Activated CD4-positive, alpha-beta memory T cell treated with anti-CD3 and anti-CD28 coated beads for 36 hours (primary cell): ENCODE measurements around the gene RHOB. TPM values are rescaled to one million over a fixed set of nuclear protein-coding genes. Genes with fewer than 3 reads are reported as not detected.
"Not testable (repeated sequence)": the region's sequence is repeated elsewhere in the genome, so short reads cannot be mapped to it uniquely, and the experiment has no call there.

Experiments used
- CTCF ChIA-PET: fragments of 350-600 bp; sonication (Branson Sonifier 250); formaldehyde crosslinking; loops from one replicate; lab custom pipeline; 2021; ENCODE audit warnings: antibody characterized with exemption, inconsistent platforms; lab: Charles Lee
- POLR2A ChIA-PET: fragments of 350-600 bp; sonication (Branson Sonifier 250); formaldehyde crosslinking; loops from one replicate; lab custom pipeline; 2021; ENCODE audit warnings: antibody characterized with exemption; lab: Charles Lee
- DNase-seq: peaks from one replicate; pipeline ENCODE4 v3.0.0-alpha.2; 2020
- H3K27ac Mint-ChIP-seq: one replicate; pipeline ENCODE4 v1.8.0; 2021; ENCODE audit warnings: mixed read lengths
- H3K27me3 Mint-ChIP-seq: one replicate; pipeline ENCODE4 v1.8.0; 2021; ENCODE audit warnings: mixed read lengths
- H3K36me3 Mint-ChIP-seq: one replicate; pipeline ENCODE4 v1.8.0; 2021; ENCODE audit warnings: mixed read lengths
- H3K4me1 Mint-ChIP-seq: one replicate; pipeline ENCODE4 v1.8.0; 2021; ENCODE audit warnings: low read depth, mixed read lengths
- H3K4me3 Mint-ChIP-seq: one replicate; pipeline ENCODE4 v1.8.0; 2021; ENCODE audit warnings: mild to moderate bottlenecking, mixed read lengths
- H3K9me3 Mint-ChIP-seq: one replicate; pipeline ENCODE4 v1.8.0; 2021; ENCODE audit warnings: mixed read lengths
- intact Hi-C: fragments of 100-400 bp; cut with micrococcal nuclease; formaldehyde crosslinking; loops from one replicate; pipeline ENCODE4 v1.15.1; 2023
- total RNA-seq, 2 experiments: library from RNA; stranded (reverse); gene quantifications; one replicate each; pipeline ENCODE4 v1.2.3, GENCODE V29; 2021

RHOB gene
- total RNA-seq, 2 experiments from 2014 or later: 31.6 to 33.6 TPM

DNA sequence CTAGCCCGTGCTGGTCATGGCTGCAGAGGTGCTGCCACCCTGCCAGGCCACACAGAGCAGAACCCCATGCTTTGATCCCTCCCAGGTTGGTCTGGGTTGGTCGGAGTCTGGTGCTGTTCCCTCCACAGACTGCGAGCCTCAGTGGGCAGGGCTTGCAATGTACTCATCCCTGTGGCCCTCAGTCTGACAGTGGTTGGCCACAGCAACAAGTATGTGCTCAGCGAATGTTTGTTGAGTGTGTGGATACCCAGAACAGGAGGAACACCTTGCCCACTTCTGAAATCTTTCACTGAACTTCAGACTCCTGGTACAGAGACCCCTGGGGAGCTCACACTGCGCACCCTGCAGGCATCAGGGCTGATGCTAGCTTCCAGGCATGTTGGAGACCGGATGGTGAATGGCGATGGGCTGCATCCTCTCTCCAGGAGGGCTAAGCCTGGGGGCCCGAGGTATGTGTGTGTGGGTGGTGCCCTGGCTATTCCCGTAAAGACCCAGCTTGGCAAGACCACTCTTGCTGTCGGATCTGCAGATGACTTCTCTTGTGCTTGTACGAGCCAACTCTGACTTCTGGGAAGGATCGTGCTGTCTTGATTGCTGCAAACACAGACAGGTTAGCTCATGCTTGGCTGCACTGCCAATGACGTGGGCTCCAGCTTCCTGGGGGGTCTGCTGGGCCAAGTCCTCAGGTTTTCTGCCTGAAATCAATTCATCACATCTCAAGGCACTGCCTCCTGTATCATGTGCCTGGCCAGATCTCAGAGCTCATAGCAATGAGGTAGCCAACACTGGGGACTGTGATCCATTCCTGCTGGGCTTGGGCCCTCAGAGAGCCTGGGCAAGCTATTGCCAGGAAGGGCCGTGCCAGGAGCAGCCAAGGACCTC lies 43.7 kb downstream of the RHOB start:
- Mint-ChIP-seq H3K36me3 (no peaks in the 10 kb centered on the region), H3K9me3 (no peaks in the 10 kb centered on the region), H3K27me3 (no peaks in the 10 kb centered on the region), H3K27ac (no peak overlapping the region), H3K4me1 (no peaks in the 10 kb centered on the region), H3K4me3 (no peak overlapping the region)
- intact Hi-C loops: no loop called here
- DNase-seq: no peak
- ChIA-PET CTCF (no interaction called here), POLR2A (no interaction called here)

DNA sequence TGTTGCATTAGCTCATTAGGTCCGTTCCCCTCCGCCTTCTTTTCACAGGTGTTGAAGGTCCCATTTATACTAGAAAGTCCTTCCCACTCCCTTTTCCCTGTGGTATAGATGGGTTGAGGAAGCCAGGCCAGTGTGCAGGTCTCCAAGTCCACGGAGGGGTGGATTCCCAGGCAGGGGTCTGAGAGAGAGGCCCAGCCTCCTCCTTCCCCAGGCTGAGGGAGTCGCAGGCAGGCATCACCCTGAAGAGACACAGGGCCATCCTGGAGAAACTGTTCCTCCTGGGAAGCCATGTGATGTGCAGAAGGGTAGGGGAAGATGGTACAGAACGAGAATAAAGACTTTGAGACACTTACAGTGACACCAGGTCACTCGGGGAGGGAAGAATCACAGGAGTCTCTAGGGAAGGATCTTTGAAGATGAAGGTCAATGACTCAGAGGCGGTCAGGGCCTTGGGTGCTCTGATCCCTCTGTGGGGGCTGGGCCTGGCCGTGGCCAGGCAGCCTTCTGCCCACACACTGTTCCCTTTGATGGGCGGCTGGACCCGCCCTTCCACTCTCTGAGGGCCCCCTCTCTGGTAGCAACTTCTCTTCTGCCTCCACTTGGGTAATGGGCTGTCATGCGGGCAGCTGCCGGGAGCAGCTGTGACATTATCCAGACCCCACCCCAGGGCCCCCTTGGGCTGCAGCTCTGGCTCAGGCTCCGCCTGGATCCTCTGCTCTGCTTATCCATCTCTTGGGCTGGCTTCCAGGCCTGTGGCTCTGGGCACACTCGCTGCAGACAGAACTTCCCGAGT lies 45.1 kb downstream of the RHOB start:
- DNase-seq: no peak
- H3K9me3 Mint-ChIP-seq: no peaks in the 10 kb centered on the region
- CTCF ChIA-PET: no interaction called here
- no peak overlapping the region for H3K27ac Mint-ChIP-seq
- POLR2A ChIA-PET: no interaction called here
- no peaks in the 10 kb centered on the region for H3K27me3 Mint-ChIP-seq
- H3K36me3 Mint-ChIP-seq: no peaks in the 10 kb centered on the region
- intact Hi-C loops: no loop called here
- no peaks in the 10 kb centered on the region for H3K4me1 Mint-ChIP-seq
- H3K4me3 Mint-ChIP-seq: no peak overlapping the region

DNA sequence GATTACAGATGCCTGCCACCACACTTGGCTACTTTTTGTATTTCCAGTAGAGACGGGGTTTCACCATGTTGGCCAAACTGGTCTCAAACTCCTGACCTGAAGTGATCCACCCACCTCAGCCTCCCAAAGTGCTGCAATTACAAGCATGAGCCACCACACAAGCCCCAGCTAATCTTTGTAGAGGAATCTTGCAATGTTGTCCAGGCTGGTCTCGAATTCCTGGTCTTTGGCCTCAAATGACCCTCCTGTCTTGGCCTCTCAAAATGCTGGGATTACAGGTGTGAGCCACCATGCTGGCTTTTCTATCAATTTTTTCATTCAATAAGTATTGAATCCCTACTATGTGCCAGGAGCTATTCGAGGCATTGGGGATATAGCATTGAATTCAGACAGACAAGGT lies 46.2 kb downstream of the RHOB start:
- H3K4me1 Mint-ChIP-seq, H3K36me3 Mint-ChIP-seq, CTCF ChIA-PET, H3K4me3 Mint-ChIP-seq, intact Hi-C loops, H3K9me3 Mint-ChIP-seq, H3K27me3 Mint-ChIP-seq, POLR2A ChIA-PET, DNase-seq, H3K27ac Mint-ChIP-seq: not testable (repeated sequence)

DNA sequence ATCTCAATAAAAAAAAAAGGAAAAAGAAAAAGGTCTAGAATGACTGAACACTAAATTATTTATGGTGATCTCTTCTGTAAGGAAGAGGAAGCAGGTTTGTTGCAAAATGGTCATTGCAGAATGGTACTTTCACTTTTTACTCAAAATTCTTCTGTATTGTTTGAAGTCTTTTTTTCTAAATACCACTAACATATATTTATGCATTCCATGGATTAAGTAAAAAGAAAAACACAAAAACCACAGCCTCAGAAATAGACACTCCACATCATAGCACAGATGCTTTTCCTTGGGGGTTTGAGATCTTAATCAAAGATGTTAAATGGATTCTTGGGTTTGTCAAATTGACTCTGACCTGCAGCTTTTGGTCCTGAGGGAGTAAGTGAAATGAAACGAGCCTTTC lies 47.4 kb downstream of the RHOB start:
- CTCF ChIA-PET: no interaction called here
- no peaks in the 10 kb centered on the region for H3K4me1 Mint-ChIP-seq
- DNase-seq: no peak
- H3K36me3 Mint-ChIP-seq: no peaks in the 10 kb centered on the region
- intact Hi-C loops: no loop called here
- no peak overlapping the region for H3K4me3 Mint-ChIP-seq
- no peak overlapping the region for H3K27ac Mint-ChIP-seq
- H3K27me3 Mint-ChIP-seq: no peaks in the 10 kb centered on the region
- no peaks in the 10 kb centered on the region for H3K9me3 Mint-ChIP-seq
- POLR2A ChIA-PET: no interaction called here

DNA sequence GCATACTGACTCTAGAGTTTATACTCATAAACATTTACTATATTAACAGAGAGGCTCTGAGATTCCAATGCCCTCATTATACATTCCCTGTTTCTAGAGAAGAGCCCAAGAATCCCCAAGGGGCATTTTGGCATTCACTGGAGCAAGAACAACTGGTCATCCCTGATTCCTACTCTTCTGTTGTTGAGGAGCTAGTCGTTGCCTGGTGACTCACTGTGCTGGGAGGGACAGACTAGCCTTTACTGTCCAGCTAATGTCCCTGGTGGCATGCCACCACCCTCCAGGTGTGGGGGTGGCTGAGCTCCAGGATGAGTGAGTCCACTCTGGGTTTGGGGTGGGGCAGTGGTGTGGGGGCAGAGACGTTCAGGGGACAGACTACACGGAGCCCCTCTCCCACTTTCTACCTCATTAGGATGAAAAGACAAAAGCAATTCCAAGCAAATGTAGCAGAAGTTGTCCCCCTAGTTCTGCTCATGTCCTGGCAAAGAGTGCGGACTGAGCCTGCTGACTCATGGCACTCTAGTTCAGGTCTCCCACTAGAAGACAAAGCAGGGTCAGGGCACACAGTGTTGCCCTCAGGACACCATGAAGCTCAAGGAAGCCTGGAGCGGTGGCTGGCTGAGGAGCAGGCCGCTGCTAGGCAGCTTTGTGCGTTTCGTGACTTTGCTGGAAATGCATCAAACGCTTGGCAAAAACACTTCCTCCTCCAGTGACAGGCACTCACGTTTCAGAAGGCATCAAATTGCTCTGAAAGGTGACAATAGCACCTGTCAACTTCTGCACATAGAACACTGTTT lies 49.4 kb downstream of the RHOB start:
- ChIA-PET CTCF (no interaction called here), POLR2A (no interaction called here)
- H3K4me3 Mint-ChIP-seq: no peak overlapping the region

DNA sequence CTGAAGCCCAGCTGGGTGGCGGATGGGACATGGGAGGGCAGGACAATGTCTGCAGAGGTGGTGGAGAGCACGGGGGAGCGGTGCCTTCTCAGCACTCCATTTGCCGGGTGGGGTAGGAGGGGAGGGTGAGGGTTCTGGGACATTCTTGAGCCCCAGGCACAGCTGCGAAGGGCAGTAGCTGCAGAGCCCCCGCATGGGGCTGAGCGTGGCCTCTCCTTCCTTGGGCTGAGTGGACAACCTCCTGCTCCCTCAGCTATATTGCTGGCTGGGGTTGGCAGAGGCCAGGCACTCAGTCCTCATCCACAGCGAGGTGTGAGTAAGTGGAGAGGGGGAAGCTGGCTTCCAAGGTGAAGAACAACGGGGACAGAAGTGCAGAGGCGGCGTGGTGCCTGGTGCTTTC lies 50.1 kb downstream of the RHOB start:
- intact Hi-C loops: no loop called here
- CTCF ChIA-PET: interaction anchor here (0.5 kb wide), 1 partner anchor 53 kb away, joined by 4 read pairs; no protein-coding TSS in a partner anchor
- H3K4me3 Mint-ChIP-seq: no peak overlapping the region

More for the DNA sequence above, 49.4 kb downstream of the RHOB start:
- no peak for DNase-seq
- intact Hi-C loops: no loop called here
- H3K27me3 Mint-ChIP-seq: peaks cover 4% of the 10 kb centered on the region
- no peaks in the 10 kb centered on the region for H3K9me3 Mint-ChIP-seq
- no peak overlapping the region for H3K27ac Mint-ChIP-seq
- no peaks in the 10 kb centered on the region for H3K4me1 Mint-ChIP-seq
- H3K36me3 Mint-ChIP-seq: no peaks in the 10 kb centered on the region

More for the DNA sequence above, 50.1 kb downstream of the RHOB start:
- POLR2A ChIA-PET: no interaction called here
- Mint-ChIP-seq H3K27ac (no peak overlapping the region), H3K9me3 (no peaks in the 10 kb centered on the region), H3K36me3 (no peaks in the 10 kb centered on the region), H3K4me1 (no peaks in the 10 kb centered on the region), H3K27me3 (peaks cover 4% of the 10 kb centered on the region)
- DNase-seq: no peak

Other genes starting within 250 kb of the RHOB start
- gene SDC1, start 221.9 kb upstream of the RHOB start, total RNA-seq: under 1 TPM in 1 of 2 experiments, not detected in 1; 0.12 TPM
- 100 to 1,000 TPM; 122 TPM for gene PUM2, start 96.2 kb upstream of the RHOB start, total RNA-seq
- gene HS1BP3, start 204.0 kb downstream of the RHOB start, total RNA-seq: 10 to 100 TPM; 10.1 to 10.4 TPM
- under 1 TPM; 0.02 to 0.05 TPM for gene GDF7, start 220.1 kb downstream of the RHOB start, total RNA-seq